T-helper 22 cell (primary cell): ENCODE data around the gene CLSTN2.

ENCODE experiments used
- DNase-seq: peaks from one replicate; pipeline ENCODE4 v3.0.0-alpha.2; 2020; ENCODE audit warnings: low read depth

Gene CLSTN2

GRCh38 chr3:140284372-140284771 lies 349.4 kb downstream of the CLSTN2 start:
- DNase-seq: no peak

GRCh38 chr3:140285380-140285779 lies 350.4 kb downstream of the CLSTN2 start:
- no peak for DNase-seq

- DNase-seq: no peak
Observed at GRCh38 chr3:140288595-140288994, 353.6 kb downstream of the CLSTN2 start.

DNA sequence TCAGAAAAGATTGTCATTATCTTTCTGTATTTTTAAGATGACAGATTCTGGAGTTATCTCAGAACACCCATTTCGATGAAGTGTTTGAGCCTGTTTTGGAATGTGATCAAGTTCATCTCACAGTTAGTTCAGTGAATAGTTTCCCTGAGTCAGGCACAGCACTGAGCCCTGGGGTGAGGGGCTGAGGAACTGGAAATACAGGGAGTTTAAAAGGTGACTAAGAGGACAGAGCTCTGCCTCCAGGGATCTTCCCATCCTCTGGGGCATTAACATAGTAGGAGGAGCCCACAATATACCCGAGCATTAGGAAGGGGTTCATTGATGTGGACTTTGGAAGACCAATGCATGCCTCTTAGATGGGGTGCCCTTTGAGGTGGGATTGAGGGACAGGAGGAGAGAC lies 355.1 kb downstream of the CLSTN2 start:
- DNase-seq: no peak

GRCh38 chr3:140292170-140292569 lies 357.2 kb downstream of the CLSTN2 start:
- DNase-seq: no peak

DNA sequence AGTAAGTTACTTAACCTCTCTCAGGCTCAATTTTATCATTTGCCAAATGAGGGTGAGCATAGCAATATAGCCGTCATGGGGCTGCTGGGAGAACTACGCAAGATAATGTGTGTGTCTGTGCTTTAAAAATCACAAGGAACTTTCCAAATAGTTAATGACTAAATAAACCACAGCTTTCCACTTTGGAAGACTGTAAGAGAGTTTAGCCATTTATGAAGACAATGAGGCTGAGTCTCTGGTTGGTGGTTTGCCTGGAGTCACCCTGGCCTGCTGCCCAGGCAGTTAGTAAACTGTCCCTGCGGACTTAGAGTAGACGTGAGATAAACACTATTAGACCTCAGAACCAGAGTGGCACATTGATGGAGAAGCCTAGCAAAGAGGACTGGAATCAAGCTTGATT lies 357.7 kb downstream of the CLSTN2 start:
- DNase-seq: no peak

DNA sequence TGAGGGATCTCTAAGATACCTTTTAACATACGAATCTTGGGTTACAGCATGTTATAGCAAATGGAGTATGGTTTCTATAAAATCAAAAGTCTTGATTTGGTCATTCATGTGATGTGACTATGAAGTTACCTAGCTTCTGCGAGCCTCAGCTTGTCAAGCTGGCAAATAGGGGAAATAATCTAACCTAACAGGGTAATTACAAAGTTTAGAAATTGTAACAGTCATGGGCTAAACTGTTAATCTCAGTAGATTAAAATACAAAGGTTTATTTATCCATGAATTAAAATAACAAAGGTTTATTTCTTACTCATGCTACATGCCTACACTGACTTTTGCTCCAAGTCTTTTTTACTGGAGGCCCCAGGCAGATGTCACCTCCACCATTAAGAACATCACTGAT lies 359.1 kb downstream of the CLSTN2 start:
- no peak for DNase-seq

GRCh38 chr3:140296796-140297352 lies 361.9 kb downstream of the CLSTN2 start:
- no peak for DNase-seq

DNA sequence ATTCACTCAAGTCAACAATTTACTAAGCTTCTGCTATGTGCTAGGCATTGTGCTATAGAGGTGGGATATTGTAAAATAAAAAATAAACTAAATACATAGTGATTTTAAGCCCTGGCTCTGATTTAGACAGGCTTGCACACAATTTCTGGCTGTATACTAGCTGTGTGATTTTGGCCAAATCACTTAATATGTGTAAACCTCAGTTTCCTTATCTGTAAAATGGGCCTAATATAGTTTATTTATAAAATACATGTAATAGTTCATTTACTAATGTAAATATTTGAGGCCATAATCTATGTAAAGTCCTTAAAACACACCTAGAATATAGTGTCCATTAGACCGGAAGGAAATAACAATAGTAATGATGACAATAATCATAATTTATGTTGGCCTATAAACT lies 363.1 kb downstream of the CLSTN2 start:
- DNase-seq: no peak

GRCh38 chr3:140298569-140299070 lies 363.6 kb downstream of the CLSTN2 start:
- no peak for DNase-seq

DNA sequence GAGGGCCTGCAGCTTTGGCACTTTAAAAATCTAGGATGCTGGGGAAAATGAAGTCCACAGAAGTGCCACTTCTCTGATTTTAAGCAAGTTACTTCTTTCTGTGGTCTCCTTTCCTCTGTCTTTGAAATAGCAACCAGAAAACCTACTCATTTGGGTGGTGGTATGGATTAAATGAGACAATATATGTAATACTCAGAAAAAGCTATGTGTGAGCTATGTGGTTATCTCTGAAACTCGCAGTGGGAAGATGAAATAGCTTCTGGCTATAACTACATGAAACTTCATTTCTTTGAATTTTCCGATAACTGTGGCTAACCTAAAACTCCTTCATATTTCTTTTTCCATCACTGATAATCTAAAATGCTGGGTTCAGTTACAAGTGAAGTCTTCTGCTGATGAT lies 368.9 kb downstream of the CLSTN2 start:
- DNase-seq: no peak

GRCh38 chr3:140308535-140308934 lies 373.6 kb downstream of the CLSTN2 start:
- DNase-seq: no peak

DNA sequence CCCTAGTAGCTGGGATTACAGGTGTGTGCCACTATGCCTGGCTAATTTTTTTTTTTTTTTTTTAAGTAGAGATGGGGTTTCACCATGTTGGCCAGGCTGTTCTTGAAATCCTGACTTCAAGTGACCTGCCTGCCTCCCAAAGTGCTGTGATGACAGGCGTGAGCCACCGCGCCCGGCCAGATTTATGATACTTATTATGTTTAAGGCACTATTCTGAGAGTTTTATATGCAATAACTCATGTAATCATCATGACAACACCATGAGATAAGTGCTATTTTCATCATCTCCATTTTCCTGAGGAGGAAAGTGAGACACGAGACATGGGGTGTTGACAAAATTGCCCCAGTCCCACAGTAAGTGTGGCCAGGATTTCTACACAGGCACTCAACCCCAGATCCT lies 376.4 kb downstream of the CLSTN2 start:
- DNase-seq: no peak

- DNase-seq: no peak
Observed at GRCh38 chr3:140315955-140316354, 381.0 kb downstream of the CLSTN2 start.

- no peak for DNase-seq
Observed at GRCh38 chr3:140316466-140316865, 381.5 kb downstream of the CLSTN2 start.

DNA sequence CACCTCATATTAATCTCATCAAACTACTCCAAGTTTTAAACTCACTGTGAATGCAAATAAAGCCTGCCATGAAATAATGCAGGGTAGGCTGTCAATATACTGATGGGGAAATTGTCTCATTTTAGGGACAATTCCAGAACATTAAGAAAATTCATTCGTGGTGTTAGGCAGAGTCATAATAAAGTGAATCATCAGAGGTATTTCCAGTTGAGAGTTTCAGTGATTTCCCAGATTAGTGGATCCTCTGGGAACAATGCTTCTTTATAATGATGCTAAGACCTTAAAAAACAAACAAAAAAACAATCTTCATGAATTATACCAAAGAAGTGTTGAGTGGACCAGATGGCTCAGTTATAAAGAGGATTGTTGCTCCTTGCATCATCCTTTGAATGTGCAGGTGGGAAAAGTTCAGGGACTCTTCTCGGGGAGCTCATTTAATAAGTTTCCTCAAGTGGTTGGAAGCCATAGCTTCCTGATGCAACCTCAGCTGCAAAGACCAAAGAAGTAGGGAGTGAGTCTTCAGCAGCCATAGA lies 381.9 kb downstream of the CLSTN2 start:
- no peak for DNase-seq

- no peak for DNase-seq
Observed at GRCh38 chr3:140319739-140320138, 384.8 kb downstream of the CLSTN2 start.

- DNase-seq: no peak
Observed at GRCh38 chr3:140323561-140323960, 388.6 kb downstream of the CLSTN2 start.

GRCh38 chr3:140332131-140332530 lies 397.1 kb downstream of the CLSTN2 start:
- DNase-seq: no peak

DNA sequence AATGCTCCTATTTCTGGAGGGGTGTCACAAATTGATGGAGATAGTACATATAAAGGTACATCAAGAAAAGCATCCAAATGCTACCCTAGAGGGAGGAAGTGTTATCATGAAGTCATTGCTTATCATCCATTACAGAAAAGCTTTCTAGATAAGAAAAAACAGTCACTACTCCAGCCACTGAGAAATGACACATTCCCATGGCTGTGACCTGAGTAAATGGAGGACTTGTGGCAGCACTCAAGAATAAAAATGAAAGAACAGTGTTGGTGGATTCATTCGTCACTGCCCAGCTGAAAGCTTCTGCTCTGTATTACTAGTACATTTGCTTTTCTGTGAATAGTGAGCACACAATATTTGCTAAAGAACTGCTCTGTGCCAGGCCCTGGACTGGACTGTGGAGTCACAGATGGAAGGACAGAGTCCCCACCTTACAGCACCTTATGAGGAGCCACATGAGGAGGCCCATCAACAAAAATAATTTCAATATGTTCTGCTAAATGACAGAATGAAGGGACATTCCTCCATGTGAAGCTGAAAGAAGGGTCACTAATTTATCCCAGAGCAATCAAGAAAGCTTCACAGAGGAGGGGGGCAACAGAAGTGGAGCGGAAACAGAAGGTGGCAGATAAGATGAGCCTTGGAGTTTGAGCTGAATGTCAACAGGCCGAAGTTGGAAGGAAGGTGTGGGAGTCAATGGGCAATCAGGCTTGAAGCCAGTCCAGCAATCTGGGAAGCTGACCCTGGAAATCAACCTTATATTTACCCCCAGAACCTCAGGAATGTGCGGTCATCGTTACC lies 399.3 kb downstream of the CLSTN2 start:
- DNase-seq: no peak

DNA sequence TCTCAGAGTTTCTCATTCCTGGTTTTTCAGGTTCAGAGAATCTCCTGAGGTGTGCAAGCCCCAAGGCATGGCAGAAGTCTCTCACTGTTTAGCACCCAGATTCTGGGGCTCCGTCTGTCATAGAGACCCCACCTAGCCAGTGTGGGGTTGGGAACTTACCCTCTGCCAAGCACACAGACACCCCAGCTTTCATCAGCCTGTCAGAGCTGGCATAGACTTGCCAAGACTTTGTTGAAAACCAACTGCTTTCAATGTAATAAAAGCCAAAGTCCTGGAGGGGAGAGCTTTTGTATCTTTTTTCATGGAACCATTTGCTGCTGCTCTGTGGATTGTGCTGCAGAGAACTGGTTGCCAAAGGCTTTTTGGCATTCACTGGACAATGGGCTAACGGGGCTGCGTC lies 401.5 kb downstream of the CLSTN2 start:
- DNase-seq: no peak

DNA sequence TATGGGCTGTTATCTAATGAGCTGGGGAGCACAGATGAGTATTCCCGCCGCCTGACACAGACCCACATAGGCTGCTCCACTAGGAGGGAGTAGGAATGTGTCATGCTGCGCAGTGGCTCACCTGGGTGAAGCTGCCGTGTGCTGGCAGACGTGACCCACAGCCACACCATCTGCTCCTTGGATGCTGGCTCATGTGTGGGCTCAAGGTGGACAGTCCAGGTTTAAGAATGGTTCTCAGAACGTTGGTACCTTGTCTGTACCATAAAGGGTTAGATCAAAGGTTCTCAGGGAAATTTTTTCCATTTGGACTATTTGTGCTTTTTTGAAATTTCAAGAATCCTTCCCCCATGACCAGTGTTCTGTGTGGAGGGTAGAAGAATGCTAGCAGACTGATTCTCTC lies 403.9 kb downstream of the CLSTN2 start:
- no peak for DNase-seq

DNA sequence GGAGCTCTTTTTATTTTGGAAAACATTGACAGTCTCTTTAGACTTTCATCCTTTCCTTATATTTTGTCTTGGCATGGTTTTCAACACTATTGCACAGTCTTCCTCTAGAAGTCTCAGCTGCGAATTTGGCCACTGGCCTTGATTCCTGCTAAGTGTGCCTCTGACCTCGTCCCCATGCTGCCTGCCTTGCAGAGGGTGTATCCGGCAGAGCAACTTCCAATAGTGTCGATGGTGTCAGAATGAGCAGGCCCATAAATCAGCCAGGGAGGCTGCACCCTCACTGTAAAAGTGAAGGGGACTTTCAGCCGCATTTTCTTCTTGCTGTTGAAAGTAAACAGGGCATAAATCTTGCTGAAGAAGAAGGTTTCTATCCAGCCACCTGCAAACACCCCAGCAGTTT lies 406.2 kb downstream of the CLSTN2 start:
- no peak for DNase-seq
